Measurements from ENCODE around the gene ALMS1.
"Not testable (repeated sequence)": the region's sequence is repeated elsewhere in the genome, so short reads cannot be mapped to it uniquely, and the experiment has no call there.

The ALMS1 gene

GRCh38 chr2:73402386-73403103 is 16.9 kb downstream of the ALMS1 start:
- DNase-seq, result no peak

- DNase-seq, result no peak
These were observed 17.6 kb downstream of the ALMS1 start for GRCh38 chr2:73403237-73403636.

GRCh38 chr2:73404409-73404808 is 18.8 kb downstream of the ALMS1 start:
- no peak for DNase-seq

DNA sequence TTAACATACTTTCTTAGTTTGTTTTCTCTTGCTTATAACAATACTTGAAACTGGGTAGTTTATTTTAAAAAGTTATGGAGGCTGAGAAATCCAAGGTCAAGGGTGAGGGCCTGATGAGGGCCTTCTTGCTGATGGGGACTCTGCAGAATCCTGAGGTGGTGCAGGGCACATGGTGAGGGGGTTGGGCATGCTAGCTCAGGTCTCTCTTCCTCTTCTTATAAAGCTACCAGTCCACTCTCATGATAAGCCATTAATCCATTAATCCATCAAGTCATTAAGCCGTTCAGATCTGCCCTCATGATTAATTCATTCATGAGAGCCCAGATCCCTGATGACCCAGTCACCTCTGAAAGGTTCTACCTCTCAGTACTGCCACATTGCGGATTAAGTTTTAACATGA is 21.4 kb downstream of the ALMS1 start:
- no peak for DNase-seq

DNA sequence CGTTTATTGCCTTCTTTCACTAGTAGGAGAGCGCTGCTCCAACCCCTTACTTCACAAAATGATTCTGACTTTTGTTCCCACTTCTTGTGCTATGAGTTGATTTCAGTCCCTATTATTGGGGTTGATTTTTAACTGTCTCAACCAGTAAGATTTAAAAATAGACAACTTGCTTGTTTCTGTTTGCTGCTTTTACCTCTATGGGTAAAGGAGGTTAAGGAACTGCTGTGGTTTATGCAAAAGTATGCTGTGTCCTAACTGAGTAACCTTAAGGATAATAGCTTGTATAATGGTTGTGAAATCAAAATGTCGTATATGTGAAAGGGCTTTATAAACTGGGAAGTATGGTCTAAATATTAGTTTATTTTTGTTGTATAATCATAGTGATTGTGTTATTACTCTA is 22.6 kb downstream of the ALMS1 start:
- DNase-seq, result no peak

DNA sequence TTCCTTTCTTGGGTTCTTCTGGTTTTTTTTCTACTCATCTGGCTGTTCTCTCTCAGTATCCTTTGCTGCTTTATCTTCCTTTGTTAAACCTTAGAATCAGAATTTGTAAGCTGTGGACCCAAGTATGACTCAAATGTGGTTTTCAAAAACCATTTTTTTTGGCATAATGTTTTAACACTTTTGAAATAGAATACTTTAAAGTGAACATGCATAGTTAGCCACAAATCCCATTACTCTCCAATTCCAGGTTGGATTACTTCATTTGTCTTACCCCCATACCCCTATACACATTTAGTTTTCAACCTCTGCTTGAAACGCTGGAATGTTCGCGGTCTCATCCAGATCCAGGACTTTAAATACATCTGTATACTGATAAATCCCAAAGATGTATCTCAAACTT is 29.1 kb downstream of the ALMS1 start:
- DNase-seq, result no peak

DNA sequence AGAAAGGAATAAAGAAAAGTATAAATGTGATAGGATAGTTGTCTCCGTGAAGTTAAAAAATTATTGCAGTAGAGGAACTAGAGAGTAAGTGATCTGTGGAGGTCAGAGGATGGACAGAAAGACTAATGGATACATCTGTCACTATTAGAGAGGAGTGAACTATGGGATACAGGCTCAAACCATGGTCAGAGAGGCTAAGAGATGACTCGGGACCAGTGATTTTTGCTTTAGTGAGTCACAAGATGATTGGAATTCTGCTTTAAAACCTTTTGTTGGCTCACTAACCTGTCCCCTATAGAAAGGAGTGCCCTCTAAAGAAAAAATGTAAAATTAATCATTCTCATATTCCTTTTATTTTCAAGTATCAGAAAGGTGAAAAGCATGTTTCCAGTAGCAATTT is 30.3 kb downstream of the ALMS1 start:
- DNase-seq, result no peak

GRCh38 chr2:73418343-73418742 is 32.7 kb downstream of the ALMS1 start:
- no peak for DNase-seq

DNA sequence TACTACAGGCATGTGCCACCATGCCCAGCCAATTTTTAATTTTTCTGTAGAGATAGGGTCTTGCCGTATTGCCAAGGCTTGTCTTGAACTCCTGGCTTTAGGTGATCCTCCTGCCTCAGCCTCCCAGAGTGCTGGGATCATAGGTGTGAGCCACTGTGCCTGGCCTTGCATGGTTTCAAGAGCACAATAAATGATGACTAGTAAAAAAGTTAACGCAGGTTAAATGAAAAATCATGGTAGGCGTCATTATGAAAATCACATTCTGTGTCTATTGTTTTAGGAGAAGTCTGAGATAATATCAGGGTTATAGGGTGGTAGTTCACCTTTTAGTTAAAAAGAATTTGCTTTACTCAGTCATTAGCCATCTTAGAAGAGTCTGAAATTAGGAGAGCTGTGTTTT is 38.3 kb downstream of the ALMS1 start:
- DNase-seq, result no peak

DNA sequence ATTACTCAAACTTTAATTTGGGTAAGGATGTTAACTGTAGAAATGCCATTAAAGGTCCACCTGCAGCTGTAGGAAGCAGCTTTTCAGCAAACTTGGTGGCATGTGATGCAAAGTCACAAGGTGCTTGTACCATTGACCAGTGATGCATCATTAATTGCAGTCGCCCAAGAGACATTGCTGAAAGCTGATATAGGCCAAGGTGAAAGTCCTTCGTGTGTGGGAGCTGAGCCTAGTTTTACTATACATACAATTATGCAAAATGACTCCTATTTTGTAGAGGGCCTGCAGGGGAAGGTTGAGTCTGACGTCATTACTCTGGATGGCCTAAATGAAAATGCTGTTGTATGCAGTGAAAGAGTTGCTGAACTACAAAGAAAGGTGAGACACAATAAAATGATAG is 40.5 kb downstream of the ALMS1 start:
- no peak for DNase-seq

- DNase-seq, result no peak
These were observed 50.4 kb downstream of the ALMS1 start for GRCh38 chr2:73436019-73436418.

GRCh38 chr2:73444202-73444601 is 58.6 kb downstream of the ALMS1 start:
- DNase-seq, result no peak

- DNase-seq, result no peak
These were observed 63.2 kb downstream of the ALMS1 start for GRCh38 chr2:73448856-73449255.

DNA sequence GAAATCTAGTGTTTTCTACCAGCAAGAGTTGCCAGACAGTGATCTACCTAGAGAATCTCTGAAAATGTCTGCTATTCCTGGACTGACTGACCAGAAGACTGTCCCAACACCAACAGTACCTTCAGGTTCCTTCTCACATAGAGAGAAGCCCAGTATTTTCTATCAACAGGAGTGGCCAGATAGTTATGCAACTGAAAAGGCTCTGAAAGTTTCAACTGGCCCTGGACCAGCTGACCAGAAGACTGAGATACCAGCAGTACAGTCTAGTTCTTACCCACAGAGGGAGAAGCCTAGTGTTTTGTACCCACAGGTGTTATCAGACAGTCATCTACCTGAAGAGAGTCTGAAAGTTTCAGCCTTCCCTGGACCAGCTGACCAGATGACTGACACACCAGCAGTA is 63.8 kb downstream of the ALMS1 start:
- no peak for DNase-seq

DNA sequence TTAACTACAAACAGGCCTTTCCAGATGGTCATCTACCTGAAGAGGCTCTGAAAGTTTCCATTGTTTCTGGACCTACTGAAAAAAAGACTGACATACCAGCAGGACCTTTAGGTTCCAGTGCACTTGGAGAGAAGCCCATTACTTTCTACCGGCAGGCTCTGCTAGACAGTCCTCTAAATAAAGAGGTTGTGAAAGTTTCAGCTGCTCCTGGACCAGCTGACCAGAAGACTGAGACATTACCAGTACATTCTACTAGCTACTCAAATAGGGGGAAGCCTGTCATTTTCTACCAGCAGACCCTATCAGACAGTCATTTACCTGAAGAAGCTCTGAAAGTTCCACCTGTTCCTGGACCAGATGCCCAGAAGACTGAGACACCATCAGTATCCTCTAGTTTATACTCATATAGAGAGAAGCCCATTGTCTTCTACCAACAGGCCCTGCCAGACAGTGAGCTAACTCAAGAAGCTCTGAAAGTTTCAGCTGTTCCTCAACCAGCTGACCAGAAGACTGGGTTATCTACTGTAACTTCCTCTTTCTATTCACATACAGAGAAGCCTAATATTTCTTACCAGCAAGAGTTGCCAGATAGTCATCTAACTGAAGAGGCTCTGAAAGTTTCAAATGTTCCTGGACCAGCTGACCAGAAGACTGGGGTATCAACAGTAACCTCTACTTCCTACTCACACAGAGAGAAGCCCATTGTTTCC is 65.8 kb downstream of the ALMS1 start:
- DNase-seq, result no peak

DNA sequence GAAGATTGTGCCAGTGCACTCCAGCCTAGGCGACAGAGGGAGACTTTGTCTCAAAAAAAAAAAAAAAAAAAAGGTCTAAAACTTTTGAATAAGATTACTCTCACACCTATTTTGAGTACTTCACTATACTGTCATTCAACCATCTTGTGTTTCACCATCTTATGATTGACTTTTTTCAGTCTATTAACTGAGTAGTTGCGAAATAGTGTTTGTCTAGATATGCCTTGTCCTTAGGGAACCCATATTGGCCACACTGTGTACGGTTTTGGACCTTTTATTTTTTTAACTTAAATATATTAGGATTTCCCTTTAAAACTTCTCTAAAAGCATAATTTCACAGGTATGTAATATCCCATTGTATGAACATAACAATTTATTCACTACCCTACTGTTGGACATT is 72.3 kb downstream of the ALMS1 start:
- no peak for DNase-seq

GRCh38 chr2:73462388-73462787 is 76.8 kb downstream of the ALMS1 start:
- DNase-seq, result not testable (repeated sequence)

GRCh38 chr2:73468376-73468775 is 82.7 kb downstream of the ALMS1 start:
- no peak for DNase-seq

- not testable (repeated sequence) for DNase-seq
These were observed 98.2 kb downstream of the ALMS1 start for GRCh38 chr2:73483874-73484273.

DNA sequence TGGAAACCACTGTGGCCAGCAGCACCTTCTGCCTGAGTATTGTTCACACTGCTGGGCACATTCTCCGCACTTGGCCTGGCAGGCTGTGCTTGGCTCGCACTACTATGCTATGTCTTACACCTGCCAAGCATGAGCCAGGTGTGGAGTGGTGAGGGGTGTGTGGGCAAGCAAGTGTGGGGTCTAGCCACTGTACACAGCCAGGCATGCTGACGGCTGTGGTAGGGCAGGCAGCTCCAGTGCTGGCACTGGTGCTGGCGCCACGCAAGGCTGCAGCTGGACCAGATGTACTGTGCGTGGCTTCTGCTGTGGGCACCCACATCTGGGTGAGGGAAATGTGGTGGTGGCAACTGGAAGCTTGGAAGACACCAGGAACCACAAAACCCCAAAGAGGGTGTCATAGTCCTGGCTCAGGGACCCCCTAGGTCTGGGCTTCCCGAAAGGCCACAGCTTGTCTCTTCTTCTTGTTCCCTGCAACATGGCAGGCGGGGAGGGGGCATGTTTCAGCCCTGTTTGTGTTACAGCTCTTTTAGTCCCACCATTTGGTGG is 101.5 kb downstream of the ALMS1 start:
- DNase-seq, result no peak

DNA sequence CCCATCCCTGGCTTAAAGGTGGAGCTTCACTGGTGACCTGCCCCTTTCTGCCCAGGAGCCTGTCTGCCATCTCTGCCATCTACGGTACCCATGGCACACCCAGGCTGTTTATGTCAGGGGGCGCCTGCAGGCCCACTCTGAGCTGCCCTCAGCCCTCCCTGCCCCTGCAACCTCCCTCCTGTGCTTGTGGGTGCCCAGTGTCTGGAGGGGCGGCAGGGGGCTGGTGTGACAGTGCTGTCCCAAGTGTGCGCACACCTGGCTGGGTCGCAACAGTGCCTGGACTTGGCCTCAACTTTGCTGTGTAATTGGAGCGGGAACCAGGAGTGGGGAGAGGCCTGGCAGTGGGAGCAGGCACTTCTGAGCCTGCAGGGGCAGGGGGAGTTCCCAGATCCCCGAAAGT is 102.4 kb downstream of the ALMS1 start:
- DNase-seq, result no peak

DNA sequence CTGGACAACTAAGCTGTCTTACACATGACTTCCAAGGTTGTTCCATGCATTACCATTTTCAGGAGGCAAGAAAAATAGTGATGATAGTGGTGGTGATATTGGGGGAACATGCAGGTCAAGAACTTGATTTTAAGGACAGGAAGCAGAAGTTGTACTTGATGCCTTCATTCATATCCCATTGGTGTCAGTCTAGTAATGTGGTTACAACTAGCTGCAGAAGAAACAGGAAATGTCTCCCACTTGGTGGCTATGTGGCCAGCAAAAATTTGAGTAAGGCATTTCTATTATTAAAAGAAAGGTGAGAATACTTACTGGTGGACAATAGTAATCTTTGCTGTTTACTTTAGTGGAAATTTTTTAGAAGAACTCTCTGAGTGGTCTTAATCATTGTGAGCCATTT is 103.4 kb downstream of the ALMS1 start:
- no peak for DNase-seq

- DNase-seq, result no peak
These were observed 108.4 kb downstream of the ALMS1 start for GRCh38 chr2:73494031-73494430.

GRCh38 chr2:73503992-73504570 is 118.4 kb downstream of the ALMS1 start:
- DNase-seq, result no peak
